ENCODE data around the gene CCDC54.

Gene CCDC54

DNA sequence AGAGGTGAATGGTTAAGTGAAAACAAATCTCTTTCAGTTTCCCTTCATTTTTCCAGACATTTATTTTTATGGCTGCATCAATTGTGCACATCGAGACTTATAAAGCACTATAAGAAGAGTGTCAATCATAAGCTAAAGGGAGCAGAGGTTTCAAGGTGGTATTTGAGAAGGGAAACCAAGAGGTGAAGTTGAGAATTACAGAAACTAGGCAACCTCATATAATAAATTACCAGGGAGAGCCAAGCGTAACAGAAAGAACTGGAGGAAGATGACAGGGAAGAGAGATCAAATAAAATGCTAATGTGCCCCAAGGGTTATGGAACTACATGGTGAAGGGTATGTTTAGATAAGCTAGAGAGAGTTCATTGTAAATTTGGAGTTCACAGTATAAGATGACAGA is 6.3 kb upstream of the CCDC54 start:
- Mint-ChIP-seq H3K36me3 (ENCODE audit: low read depth) (no peaks in the 10 kb centered on the region), H3K4me3 (no peak overlapping the region), H3K27ac (no peak overlapping the region), H3K9me3 (no peaks in the 10 kb centered on the region), H3K27me3 (no peaks in the 10 kb centered on the region), H3K4me1 (ENCODE audit: low read depth) (peaks cover 16% of the 10 kb centered on the region)
- intact Hi-C loops (cut with micrococcal nuclease): no loop called here

DNA sequence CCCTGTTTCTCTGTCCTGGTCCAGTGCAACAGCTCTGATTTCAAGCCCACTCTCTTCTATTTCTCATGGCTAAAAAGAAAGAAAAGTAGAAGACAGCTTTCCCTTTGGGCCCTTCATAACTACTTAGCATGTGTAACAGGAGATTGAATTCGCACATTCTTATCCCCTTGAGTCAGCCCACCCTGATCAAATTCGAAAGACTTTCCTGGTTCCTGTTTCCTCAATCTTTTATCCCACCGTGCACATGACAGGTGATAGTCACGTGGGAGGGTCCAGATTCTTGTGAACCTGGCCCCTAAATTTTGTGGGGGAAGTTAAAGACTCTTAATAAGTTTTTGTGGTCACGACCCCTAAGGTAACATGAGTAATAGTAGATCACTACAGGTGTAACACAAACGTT is 4.7 kb upstream of the CCDC54 start:
- Mint-ChIP-seq H3K27me3 (no peaks in the 10 kb centered on the region), H3K4me3 (no peak overlapping the region), H3K9me3 (no peaks in the 10 kb centered on the region), H3K36me3 (ENCODE audit: low read depth) (no peaks in the 10 kb centered on the region), H3K27ac (no peak overlapping the region), H3K4me1 (ENCODE audit: low read depth) (peaks cover 5% of the 10 kb centered on the region)
- intact Hi-C loops (cut with micrococcal nuclease): no loop called here

DNA sequence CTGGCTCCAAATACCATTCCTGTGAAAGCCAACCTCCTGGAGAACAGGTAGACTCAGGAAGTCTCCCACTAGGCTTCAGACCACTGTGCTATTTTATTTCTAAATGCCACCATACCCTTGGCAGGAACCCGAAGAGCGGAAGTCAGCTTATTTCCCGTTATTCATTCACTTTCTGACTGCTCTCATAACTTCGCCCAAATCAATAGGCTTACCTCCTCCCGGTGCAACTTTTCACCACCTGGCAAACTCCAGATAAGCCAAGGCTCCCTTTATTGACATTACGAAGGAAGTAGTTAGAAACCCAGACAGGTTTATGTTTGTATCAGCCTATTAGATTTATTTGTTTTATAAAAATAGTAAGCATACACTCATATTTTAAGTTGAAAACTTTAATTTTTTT is 3.3 kb upstream of the CCDC54 start:
- H3K27me3 Mint-ChIP-seq: no peaks in the 10 kb centered on the region
- H3K27ac Mint-ChIP-seq: no peak overlapping the region
- no peaks in the 10 kb centered on the region for H3K36me3 Mint-ChIP-seq (ENCODE audit: low read depth)
- no peaks in the 10 kb centered on the region for H3K4me1 Mint-ChIP-seq (ENCODE audit: low read depth)
- intact Hi-C loops (cut with micrococcal nuclease): no loop called here
- no peaks in the 10 kb centered on the region for H3K9me3 Mint-ChIP-seq
- no peak overlapping the region for H3K4me3 Mint-ChIP-seq

DNA sequence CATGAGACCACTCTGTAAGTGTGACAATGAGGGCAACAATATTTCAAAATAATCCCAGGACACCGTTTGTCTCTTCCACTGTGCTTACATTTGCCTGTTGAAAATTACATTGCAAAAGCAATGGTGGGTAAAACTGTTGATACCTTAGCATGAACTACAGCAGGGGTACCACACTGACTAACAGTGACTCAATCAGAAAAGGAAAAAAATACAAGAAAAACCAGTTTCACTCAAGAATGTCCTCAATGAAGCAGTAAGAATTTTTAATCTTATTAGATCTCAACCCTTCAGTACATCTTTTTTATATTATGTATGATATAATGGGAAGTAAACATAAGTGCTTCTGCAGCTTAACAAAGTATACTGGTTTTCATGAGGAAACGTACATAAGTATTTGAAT is 1.6 kb upstream of the CCDC54 start:
- intact Hi-C loops (cut with micrococcal nuclease): no loop called here

DNA sequence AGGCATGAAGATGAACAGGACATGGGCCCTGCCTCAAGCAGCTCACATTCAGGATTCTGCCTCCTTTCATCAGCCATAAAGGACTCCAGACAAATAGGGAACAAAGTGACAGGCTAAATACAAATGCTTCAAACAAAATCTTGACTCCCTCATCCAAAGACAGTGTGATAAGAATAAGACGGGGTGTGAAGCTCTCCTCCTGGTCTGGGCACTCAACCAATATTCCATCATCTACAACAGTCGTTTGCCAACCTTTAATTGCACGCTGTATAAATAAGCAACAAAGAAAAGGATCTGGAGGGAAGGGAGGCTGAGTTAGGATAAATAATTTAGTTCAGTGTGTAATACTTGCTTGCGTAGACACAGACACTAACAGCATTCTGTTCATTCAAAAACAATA is 5.4 kb downstream of the CCDC54 start:
- intact Hi-C loops (cut with micrococcal nuclease): no loop called here

More for the DNA sequence above, 1.6 kb upstream of the CCDC54 start:
- Mint-ChIP-seq H3K27me3 (no peaks in the 10 kb centered on the region), H3K36me3 (ENCODE audit: low read depth) (no peaks in the 10 kb centered on the region), H3K27ac (no peak overlapping the region), H3K9me3 (no peaks in the 10 kb centered on the region), H3K4me1 (ENCODE audit: low read depth) (no peaks in the 10 kb centered on the region), H3K4me3 (no peak overlapping the region)

DNA sequence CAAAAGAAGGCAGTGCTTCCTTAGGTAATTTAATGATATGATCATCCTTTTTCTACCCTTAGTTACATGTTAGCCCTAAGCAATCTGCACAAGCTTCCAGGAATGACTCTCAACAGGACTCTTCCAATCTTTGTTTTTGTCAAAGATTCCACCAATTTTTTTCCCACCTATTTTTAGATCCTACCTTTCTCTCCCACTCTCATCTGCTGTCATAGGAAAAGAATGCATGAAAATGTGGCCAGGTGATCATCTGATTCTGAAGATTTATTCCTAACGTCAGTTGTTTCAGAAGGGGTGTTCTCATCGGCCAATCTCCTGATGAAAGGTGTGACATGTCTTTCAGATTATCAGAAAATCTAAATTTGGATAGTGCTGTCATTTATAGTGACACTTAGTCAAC is 7.2 kb downstream of the CCDC54 start:
- intact Hi-C loops (cut with micrococcal nuclease): no loop called here
- no peaks in the 10 kb centered on the region for H3K9me3 Mint-ChIP-seq
- no peak overlapping the region for H3K4me3 Mint-ChIP-seq
- H3K27ac Mint-ChIP-seq: no peak overlapping the region
- H3K4me1 Mint-ChIP-seq (ENCODE audit: low read depth): peaks cover 7% of the 10 kb centered on the region
- no peaks in the 10 kb centered on the region for H3K27me3 Mint-ChIP-seq
- H3K36me3 Mint-ChIP-seq (ENCODE audit: low read depth): no peaks in the 10 kb centered on the region

More for the DNA sequence above, 5.4 kb downstream of the CCDC54 start:
- no peak overlapping the region for H3K27ac Mint-ChIP-seq
- H3K27me3 Mint-ChIP-seq: no peaks in the 10 kb centered on the region
- no peaks in the 10 kb centered on the region for H3K36me3 Mint-ChIP-seq (ENCODE audit: low read depth)
- H3K9me3 Mint-ChIP-seq: no peaks in the 10 kb centered on the region
- H3K4me3 Mint-ChIP-seq: no peak overlapping the region
- peaks cover 7% of the 10 kb centered on the region for H3K4me1 Mint-ChIP-seq (ENCODE audit: low read depth)

DNA sequence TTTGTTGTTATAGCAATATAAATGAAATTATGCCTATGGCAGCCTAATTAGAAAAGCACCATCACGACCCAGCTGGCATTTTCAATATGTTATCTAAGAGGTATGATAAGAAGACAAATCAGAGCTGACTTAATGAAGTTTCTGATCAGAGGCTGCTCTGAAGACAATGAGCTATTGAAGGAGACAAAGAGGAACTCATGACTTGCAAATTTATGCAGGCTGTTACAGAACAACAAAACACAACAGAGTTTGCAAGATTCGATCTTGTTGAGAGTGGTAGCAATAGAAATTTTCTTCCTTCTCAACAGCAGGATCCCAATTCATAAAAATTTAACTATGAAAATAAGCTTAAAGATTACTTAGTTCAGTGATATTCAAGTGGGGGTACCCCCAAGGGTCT is 7.7 kb downstream of the CCDC54 start:
- H3K4me1 Mint-ChIP-seq (ENCODE audit: low read depth): peaks cover 7% of the 10 kb centered on the region
- no peaks in the 10 kb centered on the region for H3K36me3 Mint-ChIP-seq (ENCODE audit: low read depth)
- H3K9me3 Mint-ChIP-seq: no peaks in the 10 kb centered on the region
- no peaks in the 10 kb centered on the region for H3K27me3 Mint-ChIP-seq
- H3K4me3 Mint-ChIP-seq: no peak overlapping the region
- intact Hi-C loops (cut with micrococcal nuclease): no loop called here
- no peak overlapping the region for H3K27ac Mint-ChIP-seq

DNA sequence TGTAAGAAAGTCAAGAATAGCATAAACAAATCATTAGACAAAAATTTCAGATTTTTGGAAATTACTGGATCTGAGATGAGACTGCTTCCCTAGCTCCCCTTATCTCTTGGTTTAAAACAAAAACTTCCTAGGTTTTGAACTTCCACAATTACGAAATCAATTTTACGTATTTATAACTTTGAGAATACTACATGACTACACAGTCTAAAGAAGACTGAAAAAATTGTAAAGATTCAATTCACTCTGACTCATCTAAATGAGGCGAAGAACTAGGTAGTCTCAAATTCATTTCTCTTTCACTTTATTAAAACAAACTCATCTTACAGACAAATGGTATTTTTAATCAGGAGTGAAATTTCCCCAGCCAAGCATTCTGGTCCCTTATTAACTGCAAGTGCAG is 10.3 kb downstream of the CCDC54 start:
- no peak overlapping the region for H3K4me3 Mint-ChIP-seq
- H3K36me3 Mint-ChIP-seq (ENCODE audit: low read depth): no peaks in the 10 kb centered on the region
- peaks cover 7% of the 10 kb centered on the region for H3K4me1 Mint-ChIP-seq (ENCODE audit: low read depth)
- H3K9me3 Mint-ChIP-seq: no peaks in the 10 kb centered on the region
- no peak overlapping the region for H3K27ac Mint-ChIP-seq
- intact Hi-C loops (cut with micrococcal nuclease): no loop called here
- no peaks in the 10 kb centered on the region for H3K27me3 Mint-ChIP-seq

DNA sequence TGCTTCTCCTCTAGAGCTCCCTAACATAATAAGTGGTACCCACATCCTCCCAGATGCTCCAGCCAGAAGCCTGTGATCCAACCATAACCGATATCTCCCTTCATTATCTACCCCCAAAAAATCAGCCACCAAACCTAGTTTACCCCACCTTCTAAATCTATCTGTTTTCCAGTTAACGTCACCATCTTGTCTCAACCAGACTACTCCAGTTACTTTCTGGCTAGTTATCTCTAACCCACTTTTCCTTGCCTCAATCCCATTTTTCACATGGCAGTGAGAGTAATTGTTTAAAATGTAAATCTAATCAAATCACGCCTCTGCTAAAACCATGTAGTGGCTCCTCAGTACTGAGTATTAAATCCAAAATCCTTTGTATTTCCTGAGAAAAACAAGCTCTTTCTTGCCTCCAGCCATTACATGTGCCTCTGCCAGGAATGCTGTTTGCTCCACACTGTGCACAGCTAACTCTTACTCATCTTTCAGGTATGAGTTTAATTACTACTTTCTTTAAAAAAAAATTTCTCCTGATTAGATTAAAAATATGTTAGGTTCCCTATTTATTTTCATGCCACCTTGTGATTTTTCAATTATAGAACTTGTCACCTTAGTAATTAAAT is 15.4 kb downstream of the CCDC54 start:
- Mint-ChIP-seq H3K27me3 (no peaks in the 10 kb centered on the region), H3K36me3 (ENCODE audit: low read depth) (no peaks in the 10 kb centered on the region), H3K9me3 (no peaks in the 10 kb centered on the region), H3K4me3 (no peak overlapping the region), H3K4me1 (ENCODE audit: low read depth) (no peaks in the 10 kb centered on the region), H3K27ac (no peak overlapping the region)
- intact Hi-C loops (cut with micrococcal nuclease): no loop called here

DNA sequence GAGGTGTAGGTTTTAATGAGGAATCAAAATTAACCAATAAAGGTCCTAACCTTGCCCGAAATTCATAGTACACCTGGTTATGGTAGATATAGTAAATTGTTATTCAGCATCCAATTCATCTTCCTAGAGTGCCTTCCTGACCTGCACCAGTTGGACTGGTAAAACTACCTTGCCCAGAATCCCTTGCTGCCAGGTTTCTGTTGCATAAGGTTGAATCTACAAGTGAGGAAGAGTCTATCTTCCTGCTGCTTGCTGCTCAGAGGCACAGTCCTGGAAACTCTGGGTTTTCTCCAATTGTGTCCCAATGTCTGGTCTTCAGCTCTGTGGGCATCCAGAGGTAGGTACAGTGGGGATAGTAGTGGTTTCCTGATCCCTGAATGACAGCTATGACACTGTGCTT is 17.3 kb downstream of the CCDC54 start:
- H3K4me3 Mint-ChIP-seq: no peak overlapping the region
- H3K27me3 Mint-ChIP-seq: no peaks in the 10 kb centered on the region
- no peak overlapping the region for H3K27ac Mint-ChIP-seq
- H3K36me3 Mint-ChIP-seq (ENCODE audit: low read depth): no peaks in the 10 kb centered on the region
- H3K9me3 Mint-ChIP-seq: no peaks in the 10 kb centered on the region
- H3K4me1 Mint-ChIP-seq (ENCODE audit: low read depth): no peaks in the 10 kb centered on the region
- intact Hi-C loops (cut with micrococcal nuclease): no loop called here

DNA sequence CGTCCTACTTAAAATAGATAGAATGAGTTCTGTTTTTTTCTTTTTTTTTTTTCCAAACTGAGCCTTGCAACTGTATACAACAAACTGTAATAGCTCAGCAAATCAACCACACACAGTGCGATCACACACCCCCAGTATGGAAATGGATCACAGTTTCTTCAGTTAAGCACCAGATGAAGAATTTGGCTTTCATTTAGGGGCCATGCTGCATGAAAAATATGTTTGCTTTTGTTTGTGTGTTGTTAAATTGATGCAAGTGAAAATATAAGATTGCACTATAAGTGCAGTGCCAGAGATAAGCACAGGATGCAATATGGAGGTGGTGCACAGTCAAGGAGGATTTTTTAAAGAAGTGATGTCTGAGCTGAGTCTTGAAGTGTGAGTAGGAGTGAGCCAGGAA is 17.8 kb downstream of the CCDC54 start:
- H3K4me3 Mint-ChIP-seq: no peak overlapping the region
- no peaks in the 10 kb centered on the region for H3K36me3 Mint-ChIP-seq (ENCODE audit: low read depth)
- intact Hi-C loops (cut with micrococcal nuclease): no loop called here
- no peaks in the 10 kb centered on the region for H3K4me1 Mint-ChIP-seq (ENCODE audit: low read depth)
- no peak overlapping the region for H3K27ac Mint-ChIP-seq
- no peaks in the 10 kb centered on the region for H3K27me3 Mint-ChIP-seq
- no peaks in the 10 kb centered on the region for H3K9me3 Mint-ChIP-seq

DNA sequence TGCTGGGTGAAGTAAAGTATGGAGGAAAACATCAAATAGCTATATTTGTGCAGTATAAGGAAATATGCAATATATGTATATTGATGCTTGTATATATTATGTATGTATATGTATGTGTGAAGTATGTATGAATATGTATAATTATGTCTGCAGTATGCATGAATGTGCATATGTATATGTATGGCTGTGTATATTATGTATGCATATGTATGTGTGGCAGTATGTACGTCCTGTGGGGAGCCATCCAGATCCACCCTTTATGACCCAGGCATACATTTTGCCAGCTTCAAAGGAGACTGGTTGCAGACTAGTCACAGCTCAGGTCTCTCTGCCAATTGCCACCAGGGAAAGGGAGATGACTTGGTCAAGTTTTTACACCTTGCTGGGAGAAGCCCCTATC is 24.1 kb downstream of the CCDC54 start:
- H3K4me3 Mint-ChIP-seq: no peak overlapping the region
- no peaks in the 10 kb centered on the region for H3K27me3 Mint-ChIP-seq
- intact Hi-C loops (cut with micrococcal nuclease): no loop called here
- no peaks in the 10 kb centered on the region for H3K4me1 Mint-ChIP-seq (ENCODE audit: low read depth)
- H3K9me3 Mint-ChIP-seq: no peaks in the 10 kb centered on the region
- H3K27ac Mint-ChIP-seq: no peak overlapping the region
- H3K36me3 Mint-ChIP-seq (ENCODE audit: low read depth): no peaks in the 10 kb centered on the region

DNA sequence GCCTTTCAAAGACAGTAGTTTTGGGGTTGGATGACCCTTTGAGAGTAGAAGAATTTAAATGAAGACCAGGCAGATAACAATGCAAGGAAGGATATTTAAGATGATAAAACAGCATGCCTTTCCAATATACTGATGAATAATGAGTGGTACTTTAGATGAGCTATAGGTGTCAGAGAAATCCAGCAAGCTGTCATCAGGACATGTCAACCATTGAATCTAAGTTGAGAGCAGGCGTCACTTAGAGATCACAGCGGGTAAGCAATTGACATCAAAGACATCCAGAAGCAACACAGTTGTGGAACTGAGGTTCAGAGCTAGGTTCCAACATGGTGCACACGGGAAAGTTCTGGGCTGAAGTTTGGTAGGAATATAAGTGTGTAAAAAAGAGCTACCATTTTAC is 25.0 kb downstream of the CCDC54 start:
- Mint-ChIP-seq H3K4me1 (ENCODE audit: low read depth) (no peaks in the 10 kb centered on the region), H3K27me3 (no peaks in the 10 kb centered on the region), H3K27ac (no peak overlapping the region), H3K4me3 (no peak overlapping the region), H3K9me3 (no peaks in the 10 kb centered on the region), H3K36me3 (ENCODE audit: low read depth) (no peaks in the 10 kb centered on the region)
- intact Hi-C loops (cut with micrococcal nuclease): no loop called here

DNA sequence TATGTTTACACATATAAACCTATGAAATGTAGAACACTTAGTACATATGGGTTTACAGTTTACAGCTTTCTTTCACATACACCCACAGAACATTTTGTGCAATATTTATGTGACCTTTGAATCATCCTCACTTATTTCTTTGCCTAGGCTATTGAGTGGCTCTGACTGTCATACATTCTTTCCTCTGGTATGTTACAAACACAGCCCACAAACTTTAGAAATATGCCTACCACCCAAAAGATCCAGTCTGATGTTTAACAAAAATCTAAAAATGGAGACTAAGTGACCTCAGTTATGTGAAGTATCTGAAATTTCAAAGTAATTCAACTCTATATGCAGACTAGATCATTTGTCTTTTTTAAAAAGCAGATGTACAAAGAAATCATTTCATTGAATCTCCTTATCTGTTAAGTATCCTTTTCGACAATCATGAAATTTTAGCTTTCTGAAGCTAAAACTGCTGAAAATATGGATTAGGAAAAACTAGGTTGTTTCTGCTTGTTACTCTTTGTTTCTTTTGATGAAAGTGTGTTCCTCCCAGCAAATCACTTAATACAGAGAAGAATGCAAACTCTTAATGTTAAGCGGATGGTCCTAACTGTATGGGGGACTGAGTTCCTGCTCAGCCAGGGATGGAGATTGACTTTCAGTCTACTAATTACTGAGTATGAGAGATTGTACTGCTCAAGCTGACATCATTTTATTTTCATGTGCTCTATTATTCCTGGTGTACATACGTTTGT is 27.7 kb downstream of the CCDC54 start:
- no peaks in the 10 kb centered on the region for H3K27me3 Mint-ChIP-seq
- intact Hi-C loops (cut with micrococcal nuclease): no loop called here
- peaks cover 15% of the 10 kb centered on the region for H3K9me3 Mint-ChIP-seq
- no peaks in the 10 kb centered on the region for H3K4me1 Mint-ChIP-seq (ENCODE audit: low read depth)
- no peaks in the 10 kb centered on the region for H3K36me3 Mint-ChIP-seq (ENCODE audit: low read depth)
- no peak overlapping the region for H3K4me3 Mint-ChIP-seq
- H3K27ac Mint-ChIP-seq: no peak overlapping the region

DNA sequence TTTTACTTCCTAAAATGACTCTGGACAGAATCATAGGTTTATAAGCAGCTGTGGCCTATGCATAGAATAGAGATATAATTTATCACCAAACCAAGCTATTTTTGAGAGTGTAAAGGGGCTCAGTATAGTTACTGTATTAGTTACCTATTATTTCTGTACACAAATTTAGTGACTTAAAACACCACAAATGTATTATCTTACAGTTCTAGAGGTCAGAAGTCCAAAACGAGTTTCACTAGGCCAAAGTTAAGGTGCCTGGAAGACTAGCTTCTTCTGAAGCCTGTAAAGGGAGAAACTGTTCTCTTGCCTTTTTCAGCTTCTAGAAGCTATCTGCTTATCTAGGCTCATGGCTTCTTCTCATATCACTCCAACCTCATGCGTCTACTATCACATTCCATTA is 30.1 kb downstream of the CCDC54 start:
- intact Hi-C loops (cut with micrococcal nuclease): no loop called here
- H3K9me3 Mint-ChIP-seq: peaks cover 18% of the 10 kb centered on the region
- no peak overlapping the region for H3K27ac Mint-ChIP-seq
- no peaks in the 10 kb centered on the region for H3K36me3 Mint-ChIP-seq (ENCODE audit: low read depth)
- no peaks in the 10 kb centered on the region for H3K27me3 Mint-ChIP-seq
- no peak overlapping the region for H3K4me3 Mint-ChIP-seq
- no peaks in the 10 kb centered on the region for H3K4me1 Mint-ChIP-seq (ENCODE audit: low read depth)

All from dendritic cell treated with granulocyte-macrophage colony-stimulating factor and Interleukin-4, amounts not matched to agents 40 ng/mL and 50 ng/mL, for 4 days (primary cell).